ENCODE results near the gene EFCAB7.

The EFCAB7 gene

DNA sequence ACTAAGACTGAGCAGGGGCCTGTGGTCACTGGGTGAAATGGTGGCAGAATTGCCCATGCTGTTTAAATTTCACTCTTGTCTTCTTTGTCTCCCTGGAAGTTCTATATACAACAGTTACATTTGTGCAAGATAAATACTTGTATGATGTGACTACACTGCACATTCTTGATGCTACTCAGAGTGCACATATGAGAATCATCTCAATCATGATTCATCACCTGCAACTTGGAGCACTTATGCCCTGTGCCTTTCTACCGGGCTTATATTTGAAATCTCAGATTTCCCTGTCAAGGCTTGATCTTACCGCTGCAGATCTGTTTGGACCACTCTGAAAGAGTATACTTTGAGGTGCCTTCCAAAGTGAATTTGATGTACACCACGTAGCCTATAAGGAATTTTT, 80.5 kb downstream of the EFCAB7 start:
- peak; percentile 19 for DNase-seq

DNA sequence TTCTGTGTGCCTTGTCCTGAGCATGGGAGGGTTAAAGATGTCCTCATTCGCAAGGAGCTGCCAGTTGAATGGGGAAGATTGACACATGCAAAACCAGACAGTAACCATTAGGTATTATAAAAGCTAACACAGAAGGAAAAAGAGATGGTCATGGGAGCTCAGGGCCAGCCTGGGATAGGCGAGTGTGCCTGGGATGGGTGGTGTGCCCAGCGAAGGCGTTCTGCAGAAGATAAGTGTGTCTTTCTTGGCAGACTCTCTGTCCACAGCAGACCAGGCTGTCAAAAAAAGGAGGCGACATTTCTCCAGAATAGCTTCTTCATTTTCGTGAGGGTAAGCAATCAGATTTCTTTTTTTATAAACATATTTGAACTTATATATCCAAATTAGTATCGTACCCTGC, 84.0 kb downstream of the EFCAB7 start:
- no peak for DNase-seq

DNA sequence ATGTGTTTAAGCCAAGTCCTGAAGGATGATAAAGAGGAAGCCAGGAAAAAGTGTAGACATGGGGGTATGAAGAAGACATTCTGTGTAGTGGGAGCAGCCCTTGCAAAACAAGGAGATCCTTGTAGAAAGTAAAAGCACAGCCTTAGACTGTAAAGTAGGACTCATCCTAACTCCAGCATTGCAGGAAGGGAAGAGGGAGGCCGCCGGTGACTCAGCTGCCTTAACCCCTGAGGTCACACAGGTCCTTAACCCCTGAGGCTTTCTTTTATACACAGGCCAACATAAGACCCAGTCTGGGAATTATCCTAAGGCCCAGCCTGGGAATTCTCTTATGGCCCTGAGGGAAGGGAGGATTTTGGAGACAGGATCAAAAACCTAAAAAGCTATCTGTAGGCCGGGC, 87.9 kb downstream of the EFCAB7 start:
- no peak for DNase-seq

DNA sequence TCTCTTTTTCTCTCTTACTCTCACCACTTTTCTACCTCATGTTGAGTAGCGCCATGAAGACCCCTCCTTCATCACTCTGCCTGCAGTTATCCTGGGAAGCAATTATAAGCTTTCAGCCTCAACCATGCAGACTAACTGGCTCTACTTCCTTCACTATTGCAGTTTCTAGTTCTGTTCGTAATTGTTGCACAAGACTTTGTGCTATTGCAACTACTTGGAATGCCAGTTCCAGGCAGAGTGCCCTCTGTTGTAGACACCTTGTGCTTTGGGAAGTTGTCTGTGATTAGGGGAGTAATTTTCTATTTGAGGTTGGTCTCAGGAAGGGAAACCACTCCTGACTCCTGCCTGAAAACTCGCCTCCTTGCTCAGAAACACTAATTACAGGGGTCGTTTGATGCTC, 89.2 kb downstream of the EFCAB7 start:
- DNase-seq, result no peak

DNA sequence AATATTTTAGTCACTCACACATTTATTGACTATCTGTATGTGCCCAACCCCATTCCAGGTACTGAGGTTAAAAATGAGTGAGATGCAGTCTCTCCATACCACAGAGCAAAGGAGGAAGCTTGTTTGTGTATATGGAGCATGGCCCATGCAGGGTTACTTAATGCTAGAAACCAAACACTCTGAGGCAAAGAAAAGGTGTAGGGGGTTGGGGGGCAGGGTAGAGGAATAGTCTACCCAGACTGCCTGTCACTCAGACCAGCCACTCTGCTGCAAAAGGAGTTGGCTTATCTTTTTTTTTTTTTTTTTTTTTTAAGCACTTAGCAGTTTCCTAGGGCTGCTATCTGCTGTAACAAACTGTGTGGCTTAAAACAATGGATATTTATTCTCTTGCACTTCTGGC, 89.6 kb downstream of the EFCAB7 start:
- DNase-seq, result no peak

DNA sequence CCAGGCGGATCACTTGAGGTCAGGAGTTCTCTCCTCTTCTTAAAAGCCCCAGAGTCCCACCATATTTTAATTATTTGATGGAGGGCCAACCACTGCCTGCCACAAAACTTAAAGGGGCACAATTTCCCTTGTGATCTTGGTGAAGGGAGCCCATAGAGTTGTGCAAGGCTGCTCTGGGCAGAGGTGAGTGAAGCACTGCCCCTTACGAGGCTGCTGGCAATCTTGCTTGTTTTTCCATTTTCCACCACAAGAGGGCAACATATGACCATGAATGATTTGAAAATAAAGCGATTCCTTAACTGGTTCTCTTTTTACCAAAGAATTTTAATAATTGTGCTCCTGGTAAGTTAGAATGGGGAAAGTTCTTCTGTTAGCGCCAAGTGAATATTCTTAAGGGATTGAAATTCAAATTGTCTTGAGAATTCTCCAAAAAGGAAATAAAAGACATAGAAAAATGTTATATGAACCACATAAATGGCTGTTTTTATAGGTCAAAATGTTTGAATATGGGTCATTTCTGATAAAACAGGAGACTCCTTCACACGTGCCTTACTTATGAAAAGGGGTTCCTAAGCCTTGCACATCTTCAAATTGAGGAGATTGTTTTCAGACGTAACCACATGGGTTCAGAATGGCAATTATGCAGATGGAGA, 92.6 kb downstream of the EFCAB7 start:
- peak; percentile 67 for DNase-seq

DNA sequence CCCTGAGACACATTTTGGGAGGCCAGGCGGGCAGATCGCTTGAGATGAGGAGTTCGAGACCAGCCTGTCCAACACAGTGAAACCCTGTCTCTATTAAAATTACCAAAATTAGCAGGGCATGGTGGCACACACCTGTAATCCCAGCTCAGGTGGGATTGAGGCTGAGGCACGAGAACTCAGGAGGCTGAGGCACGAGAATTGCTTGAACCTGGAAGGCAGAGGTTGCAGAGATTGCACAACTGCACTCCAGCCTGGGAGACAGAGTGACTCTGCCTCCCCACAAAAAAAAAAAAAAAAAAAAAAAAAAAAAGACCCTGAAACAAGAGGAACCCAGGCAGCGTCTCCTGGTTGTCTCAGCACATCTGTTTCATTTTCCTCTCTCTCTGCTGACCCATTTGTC, 94.1 kb downstream of the EFCAB7 start:
- DNase-seq, result no peak

- peak; percentile 50 for DNase-seq
These were observed 94.7 kb downstream of the EFCAB7 start for GRCh38 chr1:63618011-63618410.

- no peak for DNase-seq
These were observed 96.2 kb downstream of the EFCAB7 start for GRCh38 chr1:63619558-63619957.

- DNase-seq, result no peak
These were observed 97.3 kb downstream of the EFCAB7 start for GRCh38 chr1:63620671-63621070.

DNA sequence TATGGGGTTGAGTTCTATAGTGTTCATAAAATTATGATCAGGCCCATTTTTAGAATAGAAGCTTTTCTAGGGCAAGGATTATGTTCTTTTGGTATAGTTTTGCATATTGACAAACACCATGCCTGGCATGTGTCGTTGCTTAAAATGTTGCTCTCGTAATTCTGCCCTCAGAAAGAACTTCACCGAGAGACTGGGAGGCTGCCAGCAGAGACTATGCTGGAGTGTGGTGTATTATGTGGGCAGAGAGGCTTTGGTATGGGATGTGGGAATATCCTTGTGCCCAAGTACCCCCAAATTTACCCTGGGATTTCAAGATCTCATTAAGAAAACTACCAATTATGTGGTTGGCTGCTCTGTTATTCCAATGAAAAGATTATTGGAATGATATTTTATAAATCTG, 97.8 kb downstream of the EFCAB7 start:
- no peak for DNase-seq

DNA sequence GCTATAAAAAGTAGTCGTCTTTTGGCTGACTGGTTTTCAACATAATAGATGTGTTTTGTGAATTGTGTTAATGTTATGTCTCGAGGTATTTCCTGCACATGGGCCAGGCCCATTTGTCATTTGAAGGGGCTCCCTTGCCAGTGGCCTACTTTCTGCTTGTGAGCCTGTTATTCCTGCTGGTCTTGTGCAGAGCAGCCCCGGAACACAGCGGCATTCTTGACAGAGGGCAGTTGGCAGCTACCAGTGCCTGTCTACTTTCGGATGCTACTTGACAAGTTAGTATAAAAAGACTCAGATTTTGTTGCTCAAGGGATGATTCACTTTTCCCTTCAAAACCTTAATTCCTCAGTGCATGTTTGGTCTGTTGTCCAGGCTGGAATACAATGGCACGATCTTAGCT, 98.4 kb downstream of the EFCAB7 start:
- peak; percentile 25 for DNase-seq

Measured in fibroblast of skin of right biceps (primary cell).